ENCODE results near the gene LTB4R. TPM values are rescaled to one million over a fixed set of nuclear protein-coding genes. Genes with fewer than 3 reads are reported as not detected.

Gene LTB4R
- total and polyA plus RNA-seq, 9 of the 15 experiments (the other 6 are each of a cell fraction or from before 2014, with no cell fraction given): 0.38 to 10.5 (median 2.8) TPM

GRCh38 chr14:24312736-24313507, 1.6 kb downstream of the LTB4R start:
- WGBS (ENCODE audit: insufficient coverage, low coverage, missing lambda C conversion rate): 42% methylated on average over 7 of the region's 9 CpGs
- POLR2A ChIA-PET: no interaction called here
- TF ChIP-seq TFAP4 (CRISPR knock-in tag; IDR thresholded peaks at IDR 0.05; ENCODE audit: borderline replicate concordance): no peak
- TF ChIP-seq ZNF384 (IDR thresholded peaks at IDR 0.05; ENCODE audit: low read depth, low read length): no peak
- peaks cover 20 to 30% of the 10 kb centered on the region in 2 experiments for H3K4me1 ChIP-seq (replicated peaks in 1 of 2; ENCODE audit: control insufficient read depth in 2 of 2, insufficient read depth in 2 of 2, low read length in 2 of 2)
- H3K4me3 ChIP-seq: no peak overlapping the region
- in situ Hi-C loops (cut with MboI) (no loop called here), intact Hi-C loops (cut with micrococcal nuclease) (no loop called here)
- peak in 1 of 4 experiments; percentile 20 for DNase-seq (ENCODE audit: extremely low read depth in 1 of 4, low spot score in 3 of 4)
- BruUV-seq (replicated peaks): no TSS peak
- no peak overlapping the region for H3K27ac ChIP-seq (ENCODE audit: extremely low read depth, low read depth, low read length)
- H2AFZ ChIP-seq (ENCODE audit: low read depth, low read length): no peak overlapping the region
- H3K9me1 ChIP-seq (ENCODE audit: control insufficient read depth, insufficient read depth, low read length): no peaks in the 10 kb centered on the region
- no peaks in the 10 kb centered on the region for H3K27me3 ChIP-seq (ENCODE audit: control insufficient read depth in 2 of 2, insufficient read depth in 2 of 2, low read length in 2 of 2)
- H3K79me2 ChIP-seq (ENCODE audit: control insufficient read depth, insufficient read depth, low read length): no peaks in the 10 kb centered on the region
- no peak for FAIRE-seq
- H3K4me2 ChIP-seq (ENCODE audit: insufficient read depth, low read length): no peak overlapping the region
- no peak overlapping the region; a peak in 1 of 4 replicates for H3K9ac ChIP-seq (ENCODE audit: insufficient read depth in 1 of 2, low read depth in 2 of 2, low read length in 2 of 2)
- H4K20me1 ChIP-seq (replicated peaks; ENCODE audit: control insufficient read depth, insufficient read depth, low read length): no peaks in the 10 kb centered on the region
- ATAC-seq: no peak
- peaks cover 24% of the 10 kb centered on the region; the same call in 2 of the 3 replicates for H3K36me3 ChIP-seq (ENCODE audit: control insufficient read depth, insufficient read depth, low read length)
- CTCF ChIA-PET (ENCODE audit: low intra/inter-chr PET ratio): no interaction called here
- no peaks in the 10 kb centered on the region for H3K9me3 ChIP-seq (replicated peaks; ENCODE audit: control insufficient read depth, insufficient read depth, low read depth, low read length)

DNA sequence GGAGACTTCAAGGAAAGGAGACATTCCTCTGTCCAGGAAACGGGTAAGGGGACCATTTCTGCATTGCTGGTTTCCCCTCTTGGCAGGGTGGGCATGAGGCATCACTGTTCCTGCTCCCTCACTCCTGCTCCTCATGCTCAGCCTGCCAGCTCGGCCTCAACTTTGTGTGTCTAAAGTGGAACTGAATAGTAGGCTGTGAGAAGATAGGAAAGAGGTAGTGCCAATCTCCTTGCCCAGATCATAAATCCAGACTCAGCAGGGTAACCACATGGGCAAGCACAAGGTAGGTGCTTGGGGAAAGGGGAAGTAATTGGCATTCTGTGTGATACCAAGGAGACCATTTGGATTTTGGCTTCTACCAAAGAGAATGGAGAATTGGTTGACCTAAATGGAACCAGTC, 2.6 kb downstream of the LTB4R start:
- Histone ChIP-seq H3K9ac (ENCODE audit: insufficient read depth in 1 of 2, low read depth in 2 of 2, low read length in 2 of 2) (no peak overlapping the region; a peak in 1 of 4 replicates), H3K27ac (ENCODE audit: extremely low read depth, low read depth, low read length) (no peak overlapping the region), H3K9me1 (ENCODE audit: control insufficient read depth, insufficient read depth, low read length) (no peaks in the 10 kb centered on the region), H3K4me2 (ENCODE audit: insufficient read depth, low read length) (no peak overlapping the region), H3K9me3 (replicated peaks; ENCODE audit: control insufficient read depth, insufficient read depth, low read depth, low read length) (no peaks in the 10 kb centered on the region), H3K27me3 (ENCODE audit: control insufficient read depth in 2 of 2, insufficient read depth in 2 of 2, low read length in 2 of 2) (no peaks in the 10 kb centered on the region), H3K4me1 (replicated peaks in 1 of 2; ENCODE audit: control insufficient read depth in 2 of 2, insufficient read depth in 2 of 2, low read length in 2 of 2) (peaks cover 20 to 30% of the 10 kb centered on the region in 2 experiments), H3K36me3 (ENCODE audit: control insufficient read depth, insufficient read depth, low read length) (peaks cover 14% of the 10 kb centered on the region; the same call in 1 of the 3 replicates), H4K20me1 (replicated peaks; ENCODE audit: control insufficient read depth, insufficient read depth, low read length) (no peaks in the 10 kb centered on the region), H2AFZ (ENCODE audit: low read depth, low read length) (no peak overlapping the region), H3K79me2 (ENCODE audit: control insufficient read depth, insufficient read depth, low read length) (no peaks in the 10 kb centered on the region), H3K4me3 (no peak overlapping the region)
- WGBS (ENCODE audit: insufficient coverage, low coverage, missing lambda C conversion rate): 72% methylated on average over 2 of the region's 2 CpGs
- TF ChIP-seq XRCC3 (IDR thresholded peaks at IDR 0.05): no peak
- no peak for TF ChIP-seq C11orf30 (IDR thresholded peaks at IDR 0.05; ENCODE audit: low read depth)
- no peak for TF ChIP-seq BRD9 (IDR thresholded peaks at IDR 0.05; ENCODE audit: low read depth, partially characterized antibody)
- no peak for TF ChIP-seq ZNF217 (CRISPR knock-in tag; IDR thresholded peaks at IDR 0.05)
- no peak for TF ChIP-seq ZNF668 (CRISPR knock-in tag; IDR thresholded peaks at IDR 0.05)
- TF ChIP-seq ILK (tag; IDR thresholded peaks at IDR 0.05; ENCODE audit: borderline replicate concordance, low read depth): no peak
- TF ChIP-seq CTBP1 (IDR thresholded peaks at IDR 0.05; ENCODE audit: borderline replicate concordance): no peak
- TF ChIP-seq HBP1 (CRISPR knock-in tag; IDR thresholded peaks at IDR 0.05): no peak
- TF ChIP-seq SP1 (CRISPR knock-in tag; IDR thresholded peaks at IDR 0.05): no peak
- in situ Hi-C loops (cut with MboI): no loop called here
- FAIRE-seq: no peak
- POLR2A ChIA-PET: interaction anchor here (0.7 kb wide), 1 partner anchor 11 kb away, joined by 5 read pairs; no protein-coding TSS in a partner anchor
- CTCF ChIA-PET (ENCODE audit: low intra/inter-chr PET ratio): no interaction called here
- no TSS peak for BruUV-seq (replicated peaks)
- intact Hi-C loops (cut with micrococcal nuclease): no loop called here
- ATAC-seq: no peak
- DNase-seq (ENCODE audit: extremely low read depth in 1 of 4, low spot score in 3 of 4): no peak

All from K562 (cell line).